HS-5 (cell line): Measurements from ENCODE around the gene USP10.

Experiments
- DNase-seq: peaks from one replicate; pipeline ENCODE4 v3.0.0-alpha.2; 2012; ENCODE audit warnings: low read depth

USP10 gene, protein sequence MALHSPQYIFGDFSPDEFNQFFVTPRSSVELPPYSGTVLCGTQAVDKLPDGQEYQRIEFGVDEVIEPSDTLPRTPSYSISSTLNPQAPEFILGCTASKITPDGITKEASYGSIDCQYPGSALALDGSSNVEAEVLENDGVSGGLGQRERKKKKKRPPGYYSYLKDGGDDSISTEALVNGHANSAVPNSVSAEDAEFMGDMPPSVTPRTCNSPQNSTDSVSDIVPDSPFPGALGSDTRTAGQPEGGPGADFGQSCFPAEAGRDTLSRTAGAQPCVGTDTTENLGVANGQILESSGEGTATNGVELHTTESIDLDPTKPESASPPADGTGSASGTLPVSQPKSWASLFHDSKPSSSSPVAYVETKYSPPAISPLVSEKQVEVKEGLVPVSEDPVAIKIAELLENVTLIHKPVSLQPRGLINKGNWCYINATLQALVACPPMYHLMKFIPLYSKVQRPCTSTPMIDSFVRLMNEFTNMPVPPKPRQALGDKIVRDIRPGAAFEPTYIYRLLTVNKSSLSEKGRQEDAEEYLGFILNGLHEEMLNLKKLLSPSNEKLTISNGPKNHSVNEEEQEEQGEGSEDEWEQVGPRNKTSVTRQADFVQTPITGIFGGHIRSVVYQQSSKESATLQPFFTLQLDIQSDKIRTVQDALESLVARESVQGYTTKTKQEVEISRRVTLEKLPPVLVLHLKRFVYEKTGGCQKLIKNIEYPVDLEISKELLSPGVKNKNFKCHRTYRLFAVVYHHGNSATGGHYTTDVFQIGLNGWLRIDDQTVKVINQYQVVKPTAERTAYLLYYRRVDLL

DNA sequence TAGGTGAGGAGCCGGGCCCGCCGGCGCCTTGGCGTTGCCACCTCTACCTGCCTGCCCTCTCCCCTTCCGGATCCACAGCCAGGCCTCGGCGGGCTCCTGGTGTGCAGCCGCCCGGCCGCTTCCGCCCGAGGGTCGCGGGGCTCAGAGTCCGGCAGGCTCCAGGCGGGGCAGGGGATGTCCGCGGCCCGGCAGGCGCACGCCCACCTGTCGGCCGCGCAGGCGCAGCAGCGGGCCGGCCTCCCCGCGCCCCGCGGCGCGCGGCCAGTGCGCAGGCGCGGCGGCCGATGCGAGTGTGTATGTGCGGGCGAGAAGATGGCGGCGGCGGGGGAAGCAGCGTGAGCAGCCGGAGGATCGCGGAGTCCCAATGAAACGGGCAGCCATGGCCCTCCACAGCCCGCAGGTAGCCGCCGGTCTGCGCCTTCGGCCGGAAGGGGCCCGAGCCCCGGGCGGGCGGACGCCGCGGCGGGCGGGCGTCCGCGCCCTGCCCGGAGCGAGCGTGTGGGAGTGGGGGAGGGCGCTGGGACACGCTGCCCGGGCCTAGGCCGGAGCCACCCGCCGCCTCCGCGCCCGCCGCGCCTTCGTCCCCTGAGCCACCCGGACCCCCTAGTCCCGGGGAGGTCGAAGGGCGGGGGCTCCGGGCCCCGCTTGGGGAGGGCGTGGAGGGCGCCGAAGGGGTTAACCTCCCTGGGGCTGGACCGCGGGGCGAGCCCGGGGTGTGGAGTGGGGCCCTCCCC lies at the start of gene USP10:
USP10 (plus strand) TSS at position 289 of the 734 bp plus-strand sequence; CDS start at position 380, 91 bp downstream.
- no peak for DNase-seq

DNA sequence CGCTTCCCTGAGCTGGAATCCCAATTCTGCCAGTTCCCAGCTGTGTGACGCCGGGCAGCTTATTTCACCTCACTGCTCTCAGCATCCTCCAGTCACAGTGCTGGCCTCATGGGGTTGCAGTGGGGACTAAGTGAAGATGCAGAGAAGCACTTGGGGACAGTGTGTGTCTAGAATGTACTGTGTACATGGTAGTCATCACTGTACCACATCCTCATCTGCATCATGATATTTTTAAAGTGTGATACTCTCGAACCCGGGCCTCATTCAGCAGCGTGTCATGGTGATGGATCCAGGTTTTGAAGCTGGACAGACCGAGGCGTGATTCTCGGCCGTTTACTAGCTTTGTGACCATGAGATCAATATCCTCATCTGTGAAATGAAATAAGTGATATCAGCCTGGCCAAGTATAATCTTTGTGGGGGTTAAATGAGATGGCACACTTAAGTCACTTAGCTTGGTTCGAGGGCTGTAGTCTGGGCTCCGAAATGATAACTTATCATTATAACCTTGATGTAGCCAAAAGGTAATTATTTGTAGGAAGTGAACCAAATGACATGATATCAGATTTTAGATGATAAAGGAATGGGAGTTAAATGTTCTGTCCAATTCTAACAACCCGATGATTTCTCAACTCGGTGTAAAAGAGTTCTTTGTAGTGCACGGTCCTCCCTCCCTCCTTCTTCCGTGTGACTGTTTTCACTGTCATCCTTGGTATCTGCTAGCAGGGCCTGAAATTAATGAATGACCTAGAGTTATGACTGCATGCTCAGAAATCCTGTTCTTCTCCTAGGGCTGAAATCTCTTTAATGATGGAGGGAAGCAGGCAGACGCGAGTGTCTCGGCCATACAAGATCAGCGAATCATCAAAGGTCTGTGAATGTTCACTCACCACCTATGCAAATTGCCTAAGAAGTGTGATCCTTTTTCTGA lies 49.5 kb upstream of the USP10 start:
- DNase-seq: peak; percentile 38

- DNase-seq: no peak
These were observed 47.2 kb upstream of the USP10 start for GRCh38 chr16:84652566-84652965.

GRCh38 chr16:84654238-84654637 lies 45.6 kb upstream of the USP10 start:
- DNase-seq: no peak

GRCh38 chr16:84654998-84655397 lies 44.8 kb upstream of the USP10 start:
- no peak for DNase-seq

GRCh38 chr16:84656649-84657048 lies 43.2 kb upstream of the USP10 start:
- DNase-seq: no peak

DNA sequence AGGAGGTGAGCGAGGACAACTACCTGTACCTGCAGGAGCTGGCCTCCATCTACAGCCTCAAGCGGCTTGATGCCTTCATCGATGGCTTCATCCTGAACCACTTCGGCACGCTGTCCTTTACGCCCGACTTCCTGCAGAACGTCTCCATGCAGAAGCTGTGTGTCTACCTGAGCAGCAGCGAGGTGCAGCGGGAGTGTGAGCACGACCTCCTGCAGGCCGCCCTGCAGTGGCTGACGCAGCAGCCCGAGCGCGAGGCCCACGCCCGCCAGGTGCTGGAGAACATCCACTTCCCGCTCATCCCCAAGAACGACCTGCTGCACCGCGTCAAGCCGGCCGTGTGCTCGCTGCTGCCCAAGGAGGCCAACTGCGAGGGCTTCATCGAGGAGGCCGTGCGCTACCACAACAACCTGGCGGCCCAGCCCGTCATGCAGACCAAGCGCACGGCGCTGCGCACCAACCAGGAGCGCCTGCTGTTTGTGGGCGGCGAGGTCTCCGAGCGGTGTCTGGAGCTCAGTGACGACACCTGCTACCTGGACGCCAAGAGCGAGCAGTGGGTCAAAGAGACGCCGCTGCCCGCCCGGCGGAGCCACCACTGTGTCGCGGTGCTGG lies 42.5 kb upstream of the USP10 start:
- DNase-seq: no peak

DNA sequence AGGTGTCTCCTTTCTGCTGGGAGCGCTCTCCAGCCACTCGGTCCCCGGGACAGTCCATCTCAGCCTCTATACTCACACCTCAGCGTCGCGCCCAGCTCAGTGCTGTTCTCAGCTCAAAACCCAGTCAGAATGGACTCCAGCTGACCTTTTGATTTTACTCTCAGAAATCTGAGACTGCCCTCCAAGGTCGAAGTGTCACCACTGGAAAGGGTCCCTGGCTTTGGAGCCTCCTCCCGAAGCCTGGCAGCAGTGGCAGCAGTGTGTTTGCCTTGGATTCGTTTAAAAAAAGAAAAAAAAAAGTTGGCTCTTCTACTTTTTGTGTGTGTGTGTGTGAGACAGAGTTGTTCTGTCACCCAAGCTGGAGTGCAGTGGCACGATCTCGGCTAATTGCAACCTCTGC lies 41.1 kb upstream of the USP10 start:
- DNase-seq: no peak

DNA sequence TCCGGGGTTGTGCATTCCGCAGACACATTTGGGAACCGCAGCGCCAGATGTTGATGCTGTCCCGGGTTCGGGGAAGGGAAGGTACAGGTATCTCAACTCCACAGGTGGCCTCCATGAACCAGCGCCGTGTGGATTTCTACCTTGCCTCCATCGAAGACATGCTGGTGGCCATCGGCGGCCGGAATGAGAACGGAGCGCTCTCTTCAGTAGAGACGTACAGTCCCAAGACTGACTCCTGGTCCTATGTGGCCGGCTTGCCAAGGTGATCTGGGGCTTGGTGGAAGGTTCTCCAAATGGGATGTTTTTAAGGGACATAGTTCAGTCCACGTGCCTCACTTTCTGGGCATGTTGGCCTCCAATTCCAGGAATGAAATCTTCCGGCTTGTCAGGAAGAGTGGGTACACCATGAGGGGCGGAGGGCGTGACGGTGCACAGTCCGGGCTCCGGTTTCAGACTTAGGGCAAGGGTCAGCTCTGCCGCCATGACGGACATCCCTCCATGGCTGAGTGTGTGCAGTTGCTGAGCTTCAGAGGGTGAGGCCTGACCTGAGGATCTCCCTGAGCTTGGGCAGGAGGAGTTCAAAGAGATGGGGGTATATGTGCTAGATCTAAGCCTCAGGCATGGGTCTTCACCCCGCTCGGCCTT lies 40.0 kb upstream of the USP10 start:
- no peak for DNase-seq

GRCh38 chr16:84660973-84661372 lies 38.8 kb upstream of the USP10 start:
- DNase-seq: no peak

DNA sequence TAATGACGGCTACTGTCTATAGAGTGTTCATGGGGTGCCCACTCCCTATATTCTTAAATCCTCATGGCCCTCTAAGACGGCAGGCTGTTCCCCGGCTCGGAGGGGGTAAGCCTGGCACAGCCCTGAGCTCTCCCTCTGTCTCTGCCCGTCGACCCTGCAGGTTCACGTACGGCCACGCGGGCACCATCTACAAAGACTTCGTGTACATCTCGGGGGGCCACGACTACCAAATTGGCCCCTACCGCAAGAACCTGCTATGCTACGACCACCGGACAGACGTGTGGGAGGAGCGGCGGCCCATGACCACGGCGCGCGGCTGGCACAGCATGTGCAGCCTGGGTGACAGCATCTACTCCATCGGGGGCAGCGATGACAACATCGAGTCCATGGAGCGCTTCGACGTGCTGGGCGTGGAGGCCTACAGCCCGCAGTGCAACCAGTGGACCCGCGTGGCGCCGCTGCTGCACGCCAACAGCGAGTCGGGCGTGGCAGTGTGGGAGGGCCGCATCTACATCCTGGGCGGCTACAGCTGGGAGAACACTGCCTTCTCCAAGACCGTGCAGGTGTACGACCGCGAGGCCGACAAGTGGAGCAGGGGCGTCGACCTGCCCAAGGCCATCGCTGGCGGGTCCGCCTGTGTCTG lies 38.3 kb upstream of the USP10 start:
- DNase-seq: no peak

DNA sequence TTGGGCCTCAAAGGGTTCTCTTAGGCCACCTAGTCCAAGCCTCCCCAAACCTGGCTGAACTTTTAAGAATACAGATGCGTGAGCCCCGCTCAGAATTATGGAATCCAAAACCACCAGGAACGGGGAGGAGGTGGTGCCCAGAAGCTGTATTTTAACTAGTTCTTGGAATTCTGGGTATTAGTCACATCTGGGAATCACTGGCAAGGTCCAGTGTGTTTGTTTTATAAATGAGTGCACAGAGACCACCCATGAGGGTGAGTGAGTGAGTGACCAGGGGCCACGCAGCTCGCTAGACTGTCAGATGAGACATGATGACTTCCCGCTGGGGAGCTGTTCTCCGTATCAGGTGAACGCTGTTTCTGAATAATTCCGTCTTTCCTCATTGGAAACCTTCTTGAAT lies 37.3 kb upstream of the USP10 start:
- DNase-seq: no peak

DNA sequence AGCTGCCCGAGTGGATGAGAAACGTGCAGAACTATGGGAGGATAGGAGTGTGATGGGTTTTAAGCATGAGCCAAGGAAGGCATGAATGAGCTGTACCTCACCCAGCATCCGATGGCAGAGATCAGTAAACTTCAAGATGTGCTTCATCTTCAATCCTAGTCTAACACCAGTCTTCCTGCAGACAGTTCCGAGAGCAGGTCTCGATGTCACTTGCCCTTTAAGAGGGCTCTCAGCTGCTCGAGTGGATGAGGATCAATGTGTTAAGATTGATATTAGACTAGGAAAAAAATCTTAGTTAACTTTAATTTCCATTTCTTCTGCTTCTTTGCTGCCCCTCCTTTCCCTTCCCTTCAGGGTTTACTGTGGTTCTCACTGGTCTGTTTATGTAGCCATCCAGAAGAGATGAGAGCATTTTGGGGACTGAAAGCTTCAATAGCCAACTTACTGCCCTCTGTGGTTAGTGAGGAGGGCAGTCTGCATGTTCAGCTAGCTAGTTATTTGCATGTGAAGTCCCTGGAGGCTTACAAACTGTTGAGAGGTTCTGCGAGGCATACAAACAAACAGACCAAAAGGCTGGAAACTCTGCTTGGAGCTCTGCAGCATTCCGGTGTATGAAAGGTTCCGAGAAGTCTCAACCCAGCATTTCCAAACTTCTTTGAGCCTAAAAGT lies 36.2 kb upstream of the USP10 start:
- no peak for DNase-seq

DNA sequence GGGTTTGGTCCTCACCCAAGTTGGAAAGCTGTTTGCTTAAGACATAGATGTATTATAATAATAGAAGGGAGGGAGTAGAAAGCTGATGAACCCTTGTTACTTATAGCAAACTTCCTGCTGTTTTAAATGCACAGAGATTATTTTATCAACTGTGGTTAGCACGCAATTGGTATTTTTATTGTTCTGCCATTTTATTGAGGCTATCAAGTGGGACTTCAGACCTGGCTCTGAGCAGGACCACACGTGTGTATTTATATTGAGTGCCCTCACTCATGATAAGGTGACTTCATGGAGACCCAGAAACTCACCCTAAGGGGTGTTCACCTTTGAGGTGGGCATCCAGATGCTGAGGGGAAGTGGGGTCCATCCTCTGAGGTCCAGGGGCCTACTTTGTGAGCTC lies 34.4 kb upstream of the USP10 start:
- no peak for DNase-seq

DNA sequence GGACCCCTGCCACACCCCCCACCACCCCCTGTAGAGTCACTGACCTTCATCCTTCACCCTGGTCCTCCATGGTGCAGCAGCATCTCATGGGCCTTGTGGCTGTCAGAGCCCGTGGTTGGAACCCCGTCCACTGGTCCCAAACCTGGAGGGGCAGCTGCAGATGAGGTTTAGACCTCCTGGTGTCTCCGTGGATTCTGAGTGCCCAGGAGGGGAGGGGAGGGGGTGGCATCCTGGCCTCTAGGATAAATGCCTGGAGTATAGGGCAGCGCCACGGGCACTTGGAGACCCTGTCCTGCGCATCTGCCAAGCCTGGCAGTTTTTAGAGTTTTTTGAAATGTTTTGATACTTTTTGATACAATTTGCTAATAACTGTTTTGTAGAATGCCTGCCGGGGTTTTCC lies 34.0 kb upstream of the USP10 start:
- DNase-seq: no peak

- DNase-seq: no peak
These were observed 32.0 kb upstream of the USP10 start for GRCh38 chr16:84667600-84668309.

DNA sequence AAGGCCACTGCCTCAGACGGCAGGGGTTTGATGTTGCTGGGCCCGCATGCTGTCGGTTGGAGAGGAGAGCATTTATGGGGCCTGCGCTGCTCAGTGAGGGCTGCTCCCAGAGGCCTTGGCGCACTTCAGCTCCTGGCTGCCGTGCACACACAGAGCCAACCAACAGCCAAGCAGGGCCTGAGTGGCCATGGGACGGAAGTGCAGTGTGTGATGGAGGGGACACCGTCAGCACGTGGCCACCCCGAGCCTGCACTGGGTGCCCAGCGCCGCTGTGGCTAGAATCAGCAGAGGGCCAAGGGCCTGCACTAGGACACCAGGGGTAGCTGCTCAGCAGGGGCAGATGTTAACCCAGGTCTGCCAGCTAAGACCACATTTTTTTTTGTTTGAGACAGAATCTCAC lies 29.7 kb upstream of the USP10 start:
- DNase-seq: no peak

DNA sequence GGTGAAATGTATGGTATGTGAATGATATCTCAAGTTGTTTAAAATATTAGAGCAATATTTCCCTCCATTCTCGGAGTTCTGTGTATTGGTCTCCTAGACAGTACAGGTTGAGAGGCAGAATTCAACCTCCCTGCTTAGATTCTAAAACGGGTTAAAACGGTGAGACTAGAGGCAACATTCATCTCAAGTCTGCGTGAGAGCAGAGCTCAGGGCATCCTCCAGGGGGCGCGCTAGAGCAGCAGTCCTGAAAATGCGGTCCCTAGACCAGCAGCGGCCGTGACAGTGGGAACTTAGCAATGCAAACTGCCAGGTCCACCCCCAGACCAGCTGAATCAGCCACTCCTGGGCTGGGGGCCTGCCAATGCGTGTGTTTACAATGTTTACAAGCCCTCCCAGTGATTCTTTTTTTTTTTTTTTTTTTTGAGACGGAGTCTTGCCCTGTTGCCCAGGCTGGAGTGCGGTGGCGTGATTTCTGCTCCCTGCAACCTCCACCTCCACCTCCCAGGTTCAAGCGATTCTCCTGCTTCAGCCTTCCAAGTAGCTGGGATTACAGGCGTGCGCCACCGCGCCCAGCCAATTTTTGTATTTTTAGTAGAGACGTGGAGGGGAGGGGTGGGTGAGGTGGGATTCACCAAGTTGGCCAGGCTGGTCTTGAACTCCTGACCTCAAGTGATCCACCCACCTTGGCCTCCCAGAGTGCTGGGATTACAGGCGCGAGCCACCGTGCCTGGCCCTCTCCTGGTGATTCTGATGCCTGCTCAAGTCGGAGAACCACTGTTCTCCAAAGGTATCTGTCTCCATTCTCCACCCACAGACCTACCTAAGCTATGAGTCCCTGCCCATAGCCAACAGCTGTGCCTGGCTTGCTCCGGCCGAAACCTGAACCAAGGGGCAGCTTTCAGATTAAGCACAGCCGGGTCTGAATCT lies 27.3 kb upstream of the USP10 start:
- no peak for DNase-seq
